GM23338 (cell line): ENCODE measurements around the gene ESRRA.

ENCODE experiments used
- CREB1 ChIP-seq: fragments of 250-450 bp; sonication (Bioruptor Pico); IDR thresholded peaks from 2 replicates; pipeline ENCODE4 v1.5.0; 2020; ENCODE audit warnings: low read depth, mild to moderate bottlenecking, moderate library complexity
- CTCF ChIP-seq, 2 experiments: fragments of 200-600 bp in 1 of 2; sonication (generic) in 1 of 2; conservative IDR thresholded peaks; 2 replicates each; pipeline versions ENCODE4 v1.5.1 to v1.6.1; 2016 to 2017; ENCODE audit warnings: antibody characterized with exemption in 2 of 2, low read depth in 2 of 2, mild to moderate bottlenecking in 2 of 2, moderate library complexity in 1 of 2
- EZH2 ChIP-seq: fragments of 200-600 bp; sonication (generic); IDR thresholded peaks from one replicate; pipeline ENCODE4 v1.8.0; 2017; ENCODE audit warnings: antibody characterized with exemption, mild to moderate bottlenecking, low read depth; ENCODE audit not compliant: unreplicated experiment
- EZH2phosphoT487 ChIP-seq: fragments of 200-600 bp; sonication (generic); IDR thresholded peaks from one replicate; pipeline ENCODE4 v1.8.1; 2018; ENCODE audit warnings: antibody characterized with exemption; ENCODE audit not compliant: unreplicated experiment
- JUNB ChIP-seq: IDR thresholded peaks from one replicate; pipeline ENCODE4 v1.6.1; 2016; ENCODE audit warnings: antibody characterized with exemption; ENCODE audit not compliant: unreplicated experiment
- NANOG ChIP-seq: IDR thresholded peaks from 2 replicates; pipeline ENCODE4 v1.6.1; 2016; ENCODE audit warnings: antibody characterized with exemption, borderline replicate concordance
- POLR2AphosphoS5 ChIP-seq: IDR thresholded peaks from 2 replicates; pipeline ENCODE4 v1.6.1; 2016; ENCODE audit warnings: antibody characterized with exemption, low read depth
- STAT1 ChIP-seq: IDR thresholded peaks from one replicate; pipeline ENCODE4 v1.6.1; 2016; ENCODE audit warnings: antibody characterized with exemption; ENCODE audit not compliant: unreplicated experiment
- ZNF114 ChIP-seq: fragments of 250-450 bp; sonication (Bioruptor Pico); IDR thresholded peaks from 2 replicates; pipeline ENCODE4 v1.5.0; 2020; ENCODE audit warnings: mild to moderate bottlenecking, moderate library complexity
- ZNF331 ChIP-seq: fragments of 250-450 bp; sonication (Bioruptor Pico); IDR thresholded peaks from 2 replicates; pipeline ENCODE4 v1.5.0; 2020; ENCODE audit warnings: low read depth, mild to moderate bottlenecking, moderate library complexity
- TF ChIP-seq, protein P1 (sequence below): IDR thresholded peaks from one replicate; pipeline ENCODE4 v1.6.1; 2018; ENCODE audit warnings: antibody characterized with exemption; ENCODE audit not compliant: unreplicated experiment

DNA sequence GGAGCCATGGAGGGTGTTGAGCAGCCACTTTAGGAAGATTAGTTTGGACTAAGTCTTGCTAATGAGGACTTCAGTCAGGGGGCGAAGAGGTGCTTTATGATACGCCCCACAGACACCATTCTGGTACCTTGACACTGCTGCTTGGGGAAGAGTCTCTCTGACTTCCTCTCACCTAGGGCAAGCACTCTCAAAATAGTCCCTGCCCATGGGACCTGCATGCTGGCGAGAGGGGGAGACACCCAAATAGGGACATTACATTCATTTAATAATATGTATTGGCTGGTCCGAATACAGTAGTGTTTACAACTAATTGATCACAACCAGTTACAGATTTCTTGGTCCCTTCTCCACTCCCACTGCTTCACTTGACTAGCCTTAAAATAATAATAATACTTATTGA, 9.6 kb upstream of the ESRRA start:
- TF ChIP-seq CTCF (conservative IDR thresholded peaks at IDR 0.05; ENCODE audit: low read depth in 2 of 2) (no peak), EZH2 (no peak), EZH2phosphoT487 (no peak), ZNF331 (no peak), NANOG (no peak), CREB1 (CRISPR knock-in tag) (no peak), POLR2AphosphoS5 (no peak), ZNF114 (CRISPR knock-in tag) (no peak), STAT1 (no peak), JUNB (no peak)
- TF ChIP-seq, protein P1, sequence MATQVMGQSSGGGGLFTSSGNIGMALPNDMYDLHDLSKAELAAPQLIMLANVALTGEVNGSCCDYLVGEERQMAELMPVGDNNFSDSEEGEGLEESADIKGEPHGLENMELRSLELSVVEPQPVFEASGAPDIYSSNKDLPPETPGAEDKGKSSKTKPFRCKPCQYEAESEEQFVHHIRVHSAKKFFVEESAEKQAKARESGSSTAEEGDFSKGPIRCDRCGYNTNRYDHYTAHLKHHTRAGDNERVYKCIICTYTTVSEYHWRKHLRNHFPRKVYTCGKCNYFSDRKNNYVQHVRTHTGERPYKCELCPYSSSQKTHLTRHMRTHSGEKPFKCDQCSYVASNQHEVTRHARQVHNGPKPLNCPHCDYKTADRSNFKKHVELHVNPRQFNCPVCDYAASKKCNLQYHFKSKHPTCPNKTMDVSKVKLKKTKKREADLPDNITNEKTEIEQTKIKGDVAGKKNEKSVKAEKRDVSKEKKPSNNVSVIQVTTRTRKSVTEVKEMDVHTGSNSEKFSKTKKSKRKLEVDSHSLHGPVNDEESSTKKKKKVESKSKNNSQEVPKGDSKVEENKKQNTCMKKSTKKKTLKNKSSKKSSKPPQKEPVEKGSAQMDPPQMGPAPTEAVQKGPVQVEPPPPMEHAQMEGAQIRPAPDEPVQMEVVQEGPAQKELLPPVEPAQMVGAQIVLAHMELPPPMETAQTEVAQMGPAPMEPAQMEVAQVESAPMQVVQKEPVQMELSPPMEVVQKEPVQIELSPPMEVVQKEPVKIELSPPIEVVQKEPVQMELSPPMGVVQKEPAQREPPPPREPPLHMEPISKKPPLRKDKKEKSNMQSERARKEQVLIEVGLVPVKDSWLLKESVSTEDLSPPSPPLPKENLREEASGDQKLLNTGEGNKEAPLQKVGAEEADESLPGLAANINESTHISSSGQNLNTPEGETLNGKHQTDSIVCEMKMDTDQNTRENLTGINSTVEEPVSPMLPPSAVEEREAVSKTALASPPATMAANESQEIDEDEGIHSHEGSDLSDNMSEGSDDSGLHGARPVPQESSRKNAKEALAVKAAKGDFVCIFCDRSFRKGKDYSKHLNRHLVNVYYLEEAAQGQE: no peak
